Activated naive CD4-positive, alpha-beta T cell treated with Interleukin-2 at 50 U/mL for 16 hours (primary cell): ENCODE results near the gene KLF15.

Experiments
- DNase-seq: peaks from one replicate; pipeline ENCODE4 v3.0.0-alpha.2; 2020

KLF15 gene

GRCh38 chr3:126360046-126360713, 3.0 kb upstream of the KLF15 start:
- DNase-seq: no peak

DNA sequence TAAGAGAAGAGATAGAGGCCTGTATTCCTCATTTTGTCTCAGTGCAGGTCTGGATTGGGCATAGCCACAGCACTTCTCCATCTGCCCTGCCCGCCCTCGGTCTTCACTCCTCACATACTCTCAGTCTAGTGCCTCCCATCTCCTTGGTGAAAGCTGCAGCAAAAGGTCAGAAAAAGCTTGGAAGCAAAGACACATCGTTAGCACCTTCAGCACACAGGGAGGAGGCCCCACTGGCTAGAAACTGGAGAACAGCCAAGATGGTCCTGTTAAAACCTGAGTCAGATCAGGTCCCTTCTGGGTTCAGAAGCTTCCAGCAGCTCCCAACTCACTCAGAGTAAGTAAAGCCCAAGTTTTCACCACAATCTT, 1.6 kb upstream of the KLF15 start:
- no peak for DNase-seq

GRCh38 chr3:126358038-126358815, 1.0 kb upstream of the KLF15 start:
- DNase-seq: no peak

- no peak for DNase-seq
Measured at GRCh38 chr3:126356373-126357264, 589 bp downstream of the KLF15 start.

DNA sequence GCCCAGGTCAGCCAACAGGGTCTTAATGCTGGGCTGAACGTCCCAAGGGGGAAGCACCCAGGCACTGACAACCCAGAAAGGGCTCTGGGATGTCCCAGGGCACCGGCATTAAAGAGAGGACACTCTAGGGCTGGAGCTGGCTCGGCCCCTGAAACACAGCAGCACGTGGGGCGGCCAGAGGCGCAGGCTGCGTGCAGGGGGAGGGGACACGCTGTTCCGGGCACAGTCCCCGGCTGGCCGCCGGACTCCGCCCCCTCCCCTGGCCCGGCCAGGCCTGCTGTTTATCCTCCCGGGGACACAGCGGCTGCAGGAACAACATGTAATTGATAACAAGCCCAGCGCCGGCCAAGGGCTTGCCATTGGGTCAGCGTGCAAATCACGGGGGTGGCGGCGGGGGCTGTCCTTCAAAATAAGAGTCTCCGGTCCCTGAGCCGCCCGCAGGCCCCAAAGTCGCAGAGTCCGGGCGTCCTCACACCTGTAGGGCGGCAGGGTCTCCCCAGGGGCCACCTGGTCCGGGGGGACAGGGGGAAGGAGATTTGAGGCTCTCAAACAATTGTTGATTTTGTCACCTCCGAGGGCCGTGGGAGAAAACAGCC, 1.3 kb downstream of the KLF15 start:
- DNase-seq: no peak

DNA sequence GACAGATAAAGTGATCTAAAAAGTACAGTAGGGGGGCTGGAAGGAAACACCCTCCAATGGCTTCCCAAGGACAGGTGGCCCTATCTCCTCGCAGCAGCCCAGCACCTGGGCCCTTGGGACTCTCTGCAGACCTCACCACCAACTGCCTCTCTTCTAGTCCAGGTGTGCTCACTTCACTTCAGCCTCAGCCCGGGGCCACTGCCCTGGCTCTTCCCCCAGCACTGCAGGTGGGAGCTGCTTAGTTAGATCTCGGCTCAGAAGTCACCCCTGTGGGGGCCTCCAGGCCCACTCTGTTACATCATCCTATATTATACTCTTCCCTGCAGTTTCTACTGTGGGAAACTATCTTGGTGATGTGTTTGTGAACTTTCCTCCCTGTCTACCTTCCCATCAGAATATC, 2.0 kb downstream of the KLF15 start:
- DNase-seq: no peak

DNA sequence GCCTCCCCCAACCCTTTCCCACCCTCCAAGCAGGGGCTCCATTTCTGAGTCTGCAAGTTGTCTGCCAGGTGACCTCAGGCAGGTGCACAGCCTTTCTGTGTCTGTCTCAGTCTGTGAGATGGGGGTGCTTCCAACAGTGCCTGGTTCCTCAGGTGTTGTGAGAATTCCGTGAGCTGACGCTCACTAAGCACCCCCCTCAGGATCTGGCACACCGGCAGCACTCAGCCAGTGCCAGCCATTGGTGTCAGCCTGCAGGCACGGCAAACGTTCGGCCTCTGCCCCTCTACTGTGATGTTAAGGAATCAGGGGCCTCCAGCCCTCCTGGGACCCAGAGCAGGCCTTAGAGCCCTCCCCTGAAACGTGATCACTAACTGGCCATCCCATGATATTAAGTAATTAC, 2.4 kb downstream of the KLF15 start:
- DNase-seq: no peak

GRCh38 chr3:126353694-126354321, 3.4 kb downstream of the KLF15 start:
- DNase-seq: no peak

DNA sequence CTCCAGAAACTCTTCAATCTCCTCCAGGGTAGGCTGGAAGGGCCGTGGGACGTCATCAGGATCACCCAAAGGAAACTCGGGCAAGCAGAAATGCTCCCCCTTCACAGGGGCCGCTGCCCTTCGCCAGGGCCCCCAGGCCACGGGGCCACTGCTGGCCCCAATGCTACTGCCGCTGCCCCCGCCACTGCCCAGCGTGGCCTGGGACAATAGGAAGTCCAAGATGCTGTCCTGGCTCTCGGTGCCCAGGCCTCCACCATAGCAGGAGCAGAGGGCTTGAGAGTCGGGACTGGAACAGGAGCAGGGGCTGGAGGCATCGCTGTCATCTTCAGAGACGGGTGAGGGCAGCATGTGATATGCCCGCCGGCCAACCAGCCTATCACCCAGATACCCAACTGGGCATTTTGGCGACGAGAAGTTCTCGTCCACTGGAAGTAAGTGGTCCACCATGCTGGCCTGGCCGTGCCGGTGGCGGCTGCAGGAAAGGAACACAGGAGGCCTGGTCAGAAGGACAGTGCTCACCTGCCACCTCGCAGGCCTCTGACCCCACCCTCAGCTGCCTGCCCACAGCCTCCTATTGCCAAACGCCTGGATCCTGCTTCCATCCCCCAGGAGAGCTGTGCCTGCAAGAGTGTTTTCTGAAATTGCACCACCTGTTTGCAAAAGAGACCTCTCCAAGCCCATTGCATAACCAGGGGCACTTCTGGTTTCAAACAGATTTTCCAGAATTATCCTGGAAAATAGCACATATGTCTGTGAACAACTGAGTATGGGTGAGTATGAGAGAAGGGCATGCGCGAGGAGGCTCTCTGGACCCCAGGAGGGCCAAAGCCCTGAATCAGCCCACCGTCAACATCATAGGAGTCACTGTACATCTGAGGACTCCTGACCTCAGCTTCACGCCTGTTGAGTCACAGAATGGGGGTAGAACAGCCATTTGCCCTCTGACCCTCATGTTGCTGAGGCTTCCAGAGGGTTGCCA, 4.4 kb downstream of the KLF15 start:
- no peak for DNase-seq

- DNase-seq: no peak
Measured at GRCh38 chr3:126351771-126352475, 5.3 kb downstream of the KLF15 start.

- DNase-seq: no peak
Measured at GRCh38 chr3:126351086-126351770, 6.0 kb downstream of the KLF15 start.

DNA sequence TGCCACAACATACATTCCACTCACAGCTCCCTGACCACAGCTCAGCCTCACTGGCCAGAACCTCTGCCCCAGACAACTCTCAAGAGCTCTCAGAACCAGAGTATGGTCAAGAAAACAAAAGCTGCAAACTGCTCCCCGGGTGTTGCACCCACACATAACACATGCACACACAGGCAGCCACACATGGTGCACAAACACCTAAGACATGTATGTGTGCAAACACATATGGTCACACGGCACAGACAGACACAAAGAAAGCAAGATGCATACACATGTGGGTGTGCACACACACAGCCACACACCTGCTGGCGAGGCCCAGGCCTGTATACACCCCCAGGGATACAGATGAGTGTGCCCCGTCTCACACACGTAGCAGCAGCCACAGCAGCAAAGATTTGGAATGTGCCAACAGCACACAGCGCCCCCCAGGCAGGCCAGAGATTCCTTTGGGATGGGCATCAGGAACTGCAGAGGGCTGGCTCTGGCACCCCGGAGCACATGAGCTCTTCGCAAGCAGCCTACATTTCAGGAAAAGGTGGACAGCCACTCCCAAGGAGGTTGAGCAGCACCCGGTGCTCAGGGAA, 6.6 kb downstream of the KLF15 start:
- no peak for DNase-seq

- DNase-seq: no peak
Measured at GRCh38 chr3:126349611-126350501, 7.4 kb downstream of the KLF15 start.

DNA sequence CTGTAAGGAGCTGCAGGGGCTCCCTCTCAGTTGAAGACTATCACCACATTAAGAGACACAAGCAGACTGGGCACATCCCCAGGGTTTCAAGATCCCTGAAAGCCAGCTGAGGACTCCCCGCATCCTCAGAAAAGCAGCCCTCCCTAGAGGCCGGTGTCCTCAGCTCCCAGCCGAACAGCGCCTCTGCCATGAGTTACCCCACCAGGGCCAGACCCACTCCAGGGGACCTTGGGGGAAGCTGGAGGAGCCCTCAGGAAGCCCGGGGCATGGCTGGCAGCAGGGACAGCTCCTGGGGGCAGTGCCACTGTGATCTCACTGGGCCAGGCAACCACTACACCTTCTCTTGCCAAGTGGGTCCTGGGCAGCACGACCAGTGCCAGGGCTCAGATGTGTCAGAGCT, 8.1 kb downstream of the KLF15 start:
- DNase-seq: no peak

GRCh38 chr3:126348308-126348920, 8.8 kb downstream of the KLF15 start:
- DNase-seq: no peak

- DNase-seq: no peak
Measured at GRCh38 chr3:126347543-126348161, 9.6 kb downstream of the KLF15 start.

GRCh38 chr3:126346466-126346865, 10.7 kb downstream of the KLF15 start:
- DNase-seq: no peak
